Measurements from ENCODE around the gene GRIA4.

Gene GRIA4

DNA sequence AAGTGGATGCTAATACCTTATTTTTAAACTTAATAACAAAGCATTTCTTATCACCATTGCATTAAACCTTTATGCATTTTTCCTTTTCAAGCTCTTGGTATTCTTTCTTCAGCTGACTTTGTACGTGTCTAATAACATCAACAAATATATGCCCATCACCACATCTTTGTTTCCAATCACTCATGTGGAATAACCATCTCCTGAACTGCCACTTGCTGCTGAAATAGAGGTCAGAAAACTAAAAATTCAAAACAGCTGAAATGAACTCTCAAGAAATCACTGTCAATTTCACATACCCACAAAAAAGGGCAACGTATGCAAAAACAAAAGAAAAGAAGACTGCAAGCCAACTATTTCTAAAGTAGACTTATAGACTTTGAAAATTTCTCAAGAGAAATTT, 404.7 kb downstream of the GRIA4 start (continued):
- TF ChIP-seq BCL11A (tag by site-specific recombination; IDR thresholded peaks at IDR 0.05; ENCODE audit: low read depth) (no peak), ZNF529 (tag by site-specific recombination; IDR thresholded peaks at IDR 0.05; ENCODE audit: insufficient replicate concordance) (no peak), ZNF747 (tag by site-specific recombination; IDR thresholded peaks at IDR 0.05) (no peak), ZBTB21 (tag by site-specific recombination; IDR thresholded peaks at IDR 0.05) (no peak), ZNF639 (tag by site-specific recombination; IDR thresholded peaks at IDR 0.05) (no peak), ZNF776 (tag by site-specific recombination; IDR thresholded peaks at IDR 0.05; ENCODE audit: borderline replicate concordance) (no peak), ZNF138 (tag by site-specific recombination; IDR thresholded peaks at IDR 0.05; ENCODE audit: borderline replicate concordance) (no peak)
- TF ChIP-seq, protein P1, sequence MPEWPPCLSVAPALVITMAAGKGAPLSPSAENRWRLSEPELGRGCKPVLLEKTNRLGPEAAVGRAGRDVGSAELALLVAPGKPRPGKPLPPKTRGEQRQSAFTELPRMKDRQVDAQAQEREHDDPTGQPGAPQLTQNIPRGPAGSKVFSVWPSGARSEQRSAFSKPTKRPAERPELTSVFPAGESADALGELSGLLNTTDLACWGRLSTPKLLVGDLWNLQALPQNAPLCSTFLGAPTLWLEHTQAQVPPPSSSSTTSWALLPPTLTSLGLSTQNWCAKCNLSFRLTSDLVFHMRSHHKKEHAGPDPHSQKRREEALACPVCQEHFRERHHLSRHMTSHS (tag by site-specific recombination; IDR thresholded peaks at IDR 0.05) = no peak
- TF ChIP-seq, protein P2, sequence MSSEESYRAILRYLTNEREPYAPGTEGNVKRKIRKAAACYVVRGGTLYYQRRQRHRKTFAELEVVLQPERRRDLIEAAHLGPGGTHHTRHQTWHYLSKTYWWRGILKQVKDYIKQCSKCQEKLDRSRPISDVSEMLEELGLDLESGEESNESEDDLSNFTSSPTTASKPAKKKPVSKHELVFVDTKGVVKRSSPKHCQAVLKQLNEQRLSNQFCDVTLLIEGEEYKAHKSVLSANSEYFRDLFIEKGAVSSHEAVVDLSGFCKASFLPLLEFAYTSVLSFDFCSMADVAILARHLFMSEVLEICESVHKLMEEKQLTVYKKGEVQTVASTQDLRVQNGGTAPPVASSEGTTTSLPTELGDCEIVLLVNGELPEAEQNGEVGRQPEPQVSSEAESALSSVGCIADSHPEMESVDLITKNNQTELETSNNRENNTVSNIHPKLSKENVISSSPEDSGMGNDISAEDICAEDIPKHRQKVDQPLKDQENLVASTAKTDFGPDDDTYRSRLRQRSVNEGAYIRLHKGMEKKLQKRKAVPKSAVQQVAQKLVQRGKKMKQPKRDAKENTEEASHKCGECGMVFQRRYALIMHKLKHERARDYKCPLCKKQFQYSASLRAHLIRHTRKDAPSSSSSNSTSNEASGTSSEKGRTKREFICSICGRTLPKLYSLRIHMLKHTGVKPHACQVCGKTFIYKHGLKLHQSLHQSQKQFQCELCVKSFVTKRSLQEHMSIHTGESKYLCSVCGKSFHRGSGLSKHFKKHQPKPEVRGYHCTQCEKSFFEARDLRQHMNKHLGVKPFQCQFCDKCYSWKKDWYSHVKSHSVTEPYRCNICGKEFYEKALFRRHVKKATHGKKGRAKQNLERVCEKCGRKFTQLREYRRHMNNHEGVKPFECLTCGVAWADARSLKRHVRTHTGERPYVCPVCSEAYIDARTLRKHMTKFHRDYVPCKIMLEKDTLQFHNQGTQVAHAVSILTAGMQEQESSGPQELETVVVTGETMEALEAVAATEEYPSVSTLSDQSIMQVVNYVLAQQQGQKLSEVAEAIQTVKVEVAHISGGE (tag by site-specific recombination; conservative IDR thresholded peaks at IDR 0.05; ENCODE audit: low read depth) = no peak

GRCh38 chr11:106015066-106015465, 405.2 kb downstream of the GRIA4 start:
- ChIA-PET POLR2A (no interaction called here), CTCF (no interaction called here)
- Histone ChIP-seq H3K36me3 (ENCODE audit: control insufficient read depth in 2 of 2, insufficient read depth in 1 of 2, low read length in 2 of 2) (peaks cover 0 to 21% of the 10 kb centered on the region in 2 experiments; a peak in 2 of 3 replicates), H3K4me1 (ENCODE audit: control insufficient read depth, insufficient read depth, low read length) (no peaks in the 10 kb centered on the region; the same call in 1 of the 2 replicates), H3K4me3 (ENCODE audit: low read depth, low read length) (no peak overlapping the region), H3K9me3 (ENCODE audit: control insufficient read depth, insufficient read depth, low read depth, low read length) (no peaks in the 10 kb centered on the region), H3K27ac (ENCODE audit: extremely low read depth, low read depth, low read length) (no peak overlapping the region)
- TF ChIP-seq ZNF555 (tag by site-specific recombination; conservative IDR thresholded peaks at IDR 0.05) = no peak
- no peak for TF ChIP-seq BCL11A (tag by site-specific recombination; IDR thresholded peaks at IDR 0.05; ENCODE audit: low read depth)
- no peak for TF ChIP-seq ZFP69B (tag by site-specific recombination; IDR thresholded peaks at IDR 0.05)
- TF ChIP-seq ZNF37A (tag by site-specific recombination; IDR thresholded peaks at IDR 0.05) = no peak
- no peak for TF ChIP-seq FEZF1 (tag by site-specific recombination; IDR thresholded peaks at IDR 0.05)
- TF ChIP-seq KLF8 (tag by site-specific recombination; IDR thresholded peaks at IDR 0.05) = no peak
- no peak for TF ChIP-seq ZFP3 (tag by site-specific recombination; IDR thresholded peaks at IDR 0.05; ENCODE audit: low read depth)
- no peak for TF ChIP-seq ZNF76 (tag by site-specific recombination; IDR thresholded peaks at IDR 0.05; ENCODE audit: borderline replicate concordance, low read depth)
- no peak for TF ChIP-seq TRIM28 (IDR thresholded peaks at IDR 0.05; ENCODE audit: borderline replicate concordance, low read length)
- no peak for TF ChIP-seq OVOL3 (tag by site-specific recombination; IDR thresholded peaks at IDR 0.05)
- no peak for TF ChIP-seq ZNF132 (tag by site-specific recombination; IDR thresholded peaks at IDR 0.05; ENCODE audit: borderline replicate concordance)
- TF ChIP-seq ZSCAN23 (tag by site-specific recombination; IDR thresholded peaks at IDR 0.05) = no peak
- TF ChIP-seq EGR2 (tag by site-specific recombination; IDR thresholded peaks at IDR 0.05; ENCODE audit: low read depth) = no peak
- no peak for TF ChIP-seq TCF7L2 (IDR thresholded peaks at IDR 0.05; ENCODE audit: borderline replicate concordance, low read depth, low read length)
- TF ChIP-seq ZBTB8A (tag by site-specific recombination; IDR thresholded peaks at IDR 0.05) = no peak

All from HEK293 (cell line).